Neural cell (in vitro differentiated cells): ENCODE measurements around the gene F7. TPM values are rescaled to one million over a fixed set of nuclear protein-coding genes. Genes with fewer than 3 reads are reported as not detected.

ENCODE experiments used
- H2AFZ ChIP-seq: fragments of 200-600, 300-800 bp; sonication (generic), shearing (Covaris generic); 2 replicates; pipeline ENCODE4 v1.6.0; 2014; ENCODE audit warnings: low read depth, mild to moderate bottlenecking, antibody characterized with exemption, low read length, moderate library complexity
- H3F3A ChIP-seq: fragments of 200-600 bp; shearing (Covaris generic); 2 replicates; pipeline ENCODE4 v1.6.1; 2016; ENCODE audit warnings: mild to moderate bottlenecking, moderate library complexity, mixed read lengths, antibody characterized with exemption, low read length; ENCODE audit not compliant: insufficient read depth, poor library complexity, severe bottlenecking
- H3K27ac ChIP-seq: fragments of 200-600, 300-800 bp; sonication (generic), shearing (Covaris generic); 2 replicates; pipeline ENCODE4 v1.5.1; 2014; ENCODE audit warnings: mild to moderate bottlenecking, low read length, moderate library complexity
- H3K27me3 ChIP-seq: fragments of 300-800, 200-600 bp; sonication (generic), shearing (Covaris generic); 2 replicates; pipeline ENCODE4 v1.6.0; 2014; ENCODE audit warnings: mild to moderate bottlenecking, low read depth, low read length, moderate library complexity; ENCODE audit not compliant: insufficient read depth
- H3K36me3 ChIP-seq: fragments of 300-800, 200-600 bp; sonication (generic), shearing (Covaris generic); 2 replicates; pipeline ENCODE4 v1.5.1; 2014; ENCODE audit warnings: mild to moderate bottlenecking, antibody characterized with exemption, low read length, moderate library complexity; ENCODE audit not compliant: insufficient read depth
- H3K4me2 ChIP-seq: fragments of 300-800, 200-600 bp; sonication (generic), shearing (Covaris generic); 2 replicates; pipeline ENCODE4 v1.6.0; 2014; ENCODE audit warnings: mild to moderate bottlenecking, low read length
- H3K4me3 ChIP-seq: fragments of 300-800, 200-600 bp; sonication (generic), shearing (Covaris generic); 2 replicates; pipeline ENCODE4 v1.5.1; 2014; ENCODE audit warnings: mild to moderate bottlenecking, low read length, moderate library complexity
- H3K79me2 ChIP-seq: fragments of 200-600 bp; shearing (Covaris generic); replicated peaks from 2 replicates; pipeline ENCODE4 v1.6.0; 2014; ENCODE audit warnings: mild to moderate bottlenecking, low read length, moderate library complexity; ENCODE audit not compliant: insufficient read depth
- H3K9ac ChIP-seq: fragments of 300-800, 200-600 bp; sonication (generic), shearing (Covaris generic); 2 replicates; pipeline ENCODE4 v1.6.1; 2016; ENCODE audit warnings: mild to moderate bottlenecking, low read length, mixed read lengths
- H3K9me2 ChIP-seq: fragments of 200-600 bp; shearing (Covaris generic); 2 replicates; pipeline ENCODE4 v1.6.1; 2016; ENCODE audit warnings: mild to moderate bottlenecking, low read length, mixed read lengths; ENCODE audit not compliant: insufficient read depth
- H3K9me3 ChIP-seq: fragments of 200-600, 300-800 bp; sonication (generic), shearing (Covaris generic); 2 replicates; pipeline ENCODE4 v1.6.1; 2016; ENCODE audit warnings: mild to moderate bottlenecking, mixed run types, low read length, moderate library complexity, mixed read lengths
- H4K20me1 ChIP-seq: fragments of 200-600 bp; shearing (Covaris generic); 2 replicates; pipeline ENCODE4 v1.6.1; 2016; ENCODE audit warnings: mild to moderate bottlenecking, mixed run types; ENCODE audit not compliant: insufficient read depth
- EP300 ChIP-seq: fragments of 450-650 bp; conservative IDR thresholded peaks from 2 replicates; pipeline ENCODE4 v1.6.1; 2014; ENCODE audit warnings: antibody characterized with exemption, mild to moderate bottlenecking, moderate library complexity; ENCODE audit not compliant: poor library complexity, severe bottlenecking
- EZH2 ChIP-seq: fragments of 200-600, 300-800 bp; shearing (Covaris generic), sonication (generic); IDR thresholded peaks from 2 replicates; pipeline ENCODE4 v1.6.1; 2014; ENCODE audit warnings: antibody characterized with exemption, low read length, borderline replicate concordance, mild to moderate bottlenecking; ENCODE audit not compliant: insufficient read depth, poor library complexity, severe bottlenecking
- MXI1 ChIP-seq: fragments of 450-650 bp; conservative IDR thresholded peaks from 2 replicates; pipeline ENCODE4 v1.6.1; 2014; ENCODE audit warnings: antibody characterized with exemption, mild to moderate bottlenecking; ENCODE audit not compliant: poor library complexity, severe bottlenecking
- POLR2AphosphoS5 ChIP-seq: IDR thresholded peaks from 2 replicates; pipeline ENCODE4 v1.6.1; 2012
- RAD21 ChIP-seq: fragments of 450-650 bp; conservative IDR thresholded peaks from 2 replicates; pipeline ENCODE4 v1.6.1; 2014; ENCODE audit warnings: antibody characterized with exemption, mild to moderate bottlenecking, moderate library complexity
- REST ChIP-seq: IDR thresholded peaks from 2 replicates; pipeline ENCODE4 v1.6.1; 2012; ENCODE audit warnings: borderline replicate concordance
- SMC3 ChIP-seq: fragments of 450-650 bp; conservative IDR thresholded peaks from 2 replicates; pipeline ENCODE4 v1.6.1; 2014; ENCODE audit warnings: antibody characterized with exemption, mild to moderate bottlenecking, moderate library complexity; ENCODE audit not compliant: poor library complexity
- TAF1 ChIP-seq: IDR thresholded peaks from 2 replicates; pipeline ENCODE4 v1.6.1; 2012; ENCODE audit warnings: low read depth
- polyA plus RNA-seq: library from polyadenylated mRNA; depleted of rRNA; stranded (reverse); fragments of >200 nt; gene quantifications from 2 replicates; pipeline ENCODE4 v1.2.3, GENCODE V29; 2014
- TF ChIP-seq, protein P1 (sequence below): fragments of 450-650 bp; IDR thresholded peaks from 2 replicates; pipeline ENCODE4 v1.5.1; 2014; ENCODE audit warnings: antibody characterized with exemption, mild to moderate bottlenecking, moderate library complexity; ENCODE audit not compliant: poor library complexity, severe bottlenecking

F7 gene
- polyA plus RNA-seq, 1 donor from 2014 or later = 0.32 TPM

DNA sequence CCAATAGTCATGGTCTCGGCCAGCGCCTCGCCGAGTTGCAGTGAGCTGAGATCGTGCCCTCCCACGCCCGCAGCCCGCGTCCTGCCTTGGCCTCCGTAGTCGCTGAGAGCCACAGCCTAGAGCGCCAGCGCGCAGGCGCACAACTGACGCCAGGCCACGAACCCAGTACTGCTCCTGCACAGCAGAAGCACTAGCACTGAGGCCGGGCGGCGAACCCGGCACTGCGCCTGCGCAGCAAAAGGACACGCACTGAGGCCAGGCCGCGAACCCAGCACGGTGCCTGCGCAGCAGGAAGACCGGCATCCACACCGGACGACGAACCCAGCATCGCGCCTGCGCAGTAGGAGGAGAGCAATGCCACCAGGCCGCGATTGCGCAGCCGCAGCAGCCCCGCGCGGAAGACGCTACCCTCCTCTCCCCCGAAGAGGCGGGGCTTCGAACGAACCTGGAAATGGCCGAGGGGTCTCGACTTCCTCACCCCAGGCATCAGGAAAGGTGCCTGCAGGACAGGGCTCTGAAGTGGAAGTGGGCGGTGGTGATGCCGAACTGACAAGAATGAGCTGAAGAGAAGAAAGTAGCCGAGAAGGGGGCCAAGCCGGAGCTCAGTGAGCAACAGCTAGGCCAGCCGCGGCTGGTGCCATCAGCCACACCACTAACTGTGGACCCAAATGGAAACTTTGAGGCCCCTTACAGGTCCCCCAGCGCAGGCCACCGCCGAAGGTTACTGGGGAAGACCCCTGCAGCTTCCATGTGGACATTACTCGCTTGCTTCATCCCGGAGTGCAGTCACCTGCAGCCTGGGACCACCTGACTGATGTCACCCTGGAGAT, 24.5 kb downstream of the F7 start:
- no peaks in the 10 kb centered on the region for H3K27me3 ChIP-seq
- H3K36me3 ChIP-seq = no peaks in the 10 kb centered on the region
- no peak overlapping the region for H3K4me3 ChIP-seq
- H2AFZ ChIP-seq = no peak overlapping the region
- no peak for TF ChIP-seq REST
- TF ChIP-seq MXI1 = no peak
- TF ChIP-seq EZH2 = no peak
- no peak for TF ChIP-seq SMC3
- H3K9me3 ChIP-seq = no peaks in the 10 kb centered on the region
- no peaks in the 10 kb centered on the region for H3F3A ChIP-seq
- no peak overlapping the region for H3K4me2 ChIP-seq
- no peaks in the 10 kb centered on the region for H3K79me2 ChIP-seq
- H3K27ac ChIP-seq = no peak overlapping the region
- H3K9me2 ChIP-seq = no peaks in the 10 kb centered on the region
- no peak overlapping the region for H3K9ac ChIP-seq
- no peaks in the 10 kb centered on the region for H4K20me1 ChIP-seq

DNA sequence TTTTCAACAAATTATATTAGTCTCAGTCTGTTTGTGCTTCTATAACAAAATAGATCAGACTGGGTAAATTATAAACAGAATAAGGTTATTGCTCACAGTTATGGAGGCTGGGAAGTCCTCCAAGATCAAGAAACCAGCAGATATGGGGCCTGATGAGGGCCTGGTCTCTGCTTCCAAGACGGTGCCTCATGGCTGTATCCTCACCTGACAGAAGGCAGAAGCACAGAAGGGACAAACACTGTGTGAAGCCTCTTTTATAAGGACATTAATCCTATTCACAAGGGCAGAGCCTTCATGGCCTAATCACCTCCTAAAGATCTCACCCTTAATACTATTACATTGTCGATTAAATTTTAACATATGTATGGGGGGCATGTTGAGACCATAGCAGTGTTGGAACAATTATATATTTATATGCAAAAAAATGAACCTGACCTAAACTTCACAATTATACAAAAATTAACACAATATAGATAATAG, 29.7 kb downstream of the F7 start:
- no peak overlapping the region for H3K4me2 ChIP-seq
- no peaks in the 10 kb centered on the region for H3K36me3 ChIP-seq
- H3K9ac ChIP-seq = no peak overlapping the region
- no peaks in the 10 kb centered on the region for H3K9me2 ChIP-seq
- H4K20me1 ChIP-seq = no peaks in the 10 kb centered on the region
- H3F3A ChIP-seq = no peaks in the 10 kb centered on the region
- H3K27me3 ChIP-seq = no peaks in the 10 kb centered on the region
- H3K4me3 ChIP-seq = no peak overlapping the region
- H2AFZ ChIP-seq = no peak overlapping the region
- H3K27ac ChIP-seq = no peak overlapping the region
- TF ChIP-seq SMC3 = no peak
- TF ChIP-seq EZH2 = no peak
- TF ChIP-seq RAD21 = no peak
- TF ChIP-seq, protein P1, sequence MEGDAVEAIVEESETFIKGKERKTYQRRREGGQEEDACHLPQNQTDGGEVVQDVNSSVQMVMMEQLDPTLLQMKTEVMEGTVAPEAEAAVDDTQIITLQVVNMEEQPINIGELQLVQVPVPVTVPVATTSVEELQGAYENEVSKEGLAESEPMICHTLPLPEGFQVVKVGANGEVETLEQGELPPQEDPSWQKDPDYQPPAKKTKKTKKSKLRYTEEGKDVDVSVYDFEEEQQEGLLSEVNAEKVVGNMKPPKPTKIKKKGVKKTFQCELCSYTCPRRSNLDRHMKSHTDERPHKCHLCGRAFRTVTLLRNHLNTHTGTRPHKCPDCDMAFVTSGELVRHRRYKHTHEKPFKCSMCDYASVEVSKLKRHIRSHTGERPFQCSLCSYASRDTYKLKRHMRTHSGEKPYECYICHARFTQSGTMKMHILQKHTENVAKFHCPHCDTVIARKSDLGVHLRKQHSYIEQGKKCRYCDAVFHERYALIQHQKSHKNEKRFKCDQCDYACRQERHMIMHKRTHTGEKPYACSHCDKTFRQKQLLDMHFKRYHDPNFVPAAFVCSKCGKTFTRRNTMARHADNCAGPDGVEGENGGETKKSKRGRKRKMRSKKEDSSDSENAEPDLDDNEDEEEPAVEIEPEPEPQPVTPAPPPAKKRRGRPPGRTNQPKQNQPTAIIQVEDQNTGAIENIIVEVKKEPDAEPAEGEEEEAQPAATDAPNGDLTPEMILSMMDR = no peak
- no peak for TF ChIP-seq REST
- no peak for TF ChIP-seq MXI1
- TF ChIP-seq TAF1 = no peak
- TF ChIP-seq POLR2AphosphoS5 = no peak
- no peak for TF ChIP-seq EP300
- H3K79me2 ChIP-seq = no peaks in the 10 kb centered on the region
- H3K9me3 ChIP-seq = no peaks in the 10 kb centered on the region
